Glutamatergic neuron (in vitro differentiated cells): ENCODE data around the gene TAF9B. TPM values are rescaled to one million over a fixed set of nuclear protein-coding genes. Genes with fewer than 3 reads are reported as not detected.

Experiments
- DNase-seq: peaks from one replicate; pipeline ENCODE4 v3.0.0; 2022
- H3K27ac Mint-ChIP-seq: one replicate; pipeline ENCODE4 v1.8.0; 2020; ENCODE audit warnings: mild to moderate bottlenecking, mixed read lengths, inconsistent platforms; ENCODE audit not compliant: unreplicated experiment
- H3K27me3 Mint-ChIP-seq: one replicate; pipeline ENCODE4 v1.8.0; 2020; ENCODE audit warnings: mild to moderate bottlenecking, moderate library complexity, mixed read lengths, inconsistent platforms; ENCODE audit not compliant: unreplicated experiment
- H3K36me3 Mint-ChIP-seq: one replicate; pipeline ENCODE4 v1.8.0; 2020; ENCODE audit warnings: mild to moderate bottlenecking, mixed read lengths, inconsistent platforms; ENCODE audit not compliant: unreplicated experiment
- H3K4me1 Mint-ChIP-seq: one replicate; pipeline ENCODE4 v1.8.0; 2020; ENCODE audit warnings: mild to moderate bottlenecking, low read depth, mixed read lengths, inconsistent platforms; ENCODE audit not compliant: unreplicated experiment
- H3K4me3 Mint-ChIP-seq: one replicate; pipeline ENCODE4 v1.8.0; 2020; ENCODE audit warnings: mild to moderate bottlenecking, mixed read lengths, inconsistent platforms; ENCODE audit not compliant: unreplicated experiment
- H3K9me3 Mint-ChIP-seq: one replicate; pipeline ENCODE4 v1.8.0; 2020; ENCODE audit warnings: mild to moderate bottlenecking, moderate library complexity, mixed read lengths, inconsistent platforms; ENCODE audit not compliant: unreplicated experiment
- CTCF ChIP-seq: fragments of 200-600 bp; sonication (generic); IDR thresholded peaks from one replicate; pipeline ENCODE4 v1.5.0; 2021; ENCODE audit not compliant: partially characterized antibody, unreplicated experiment
- total RNA-seq: library from RNA; stranded (reverse); fragmentation: NEBNext Ultra II Directional; extraction: Animal tissue kit (Norgen Biotek cat#: 25700); gene quantifications from one replicate; pipeline ENCODE4 v1.2.1, GENCODE V29; 2021; ENCODE audit not compliant: unreplicated experiment

The TAF9B gene
- total RNA-seq, 1 donor from 2014 or later: 30.4 TPM

GRCh38 chrX:78125148-78125547 is 14.3 kb downstream of the TAF9B start:
- no peak for DNase-seq
- TF ChIP-seq CTCF: no peak
- no peak overlapping the region for H3K4me3 Mint-ChIP-seq
- no peaks in the 10 kb centered on the region for H3K9me3 Mint-ChIP-seq
- H3K4me1 Mint-ChIP-seq: no peaks in the 10 kb centered on the region
- H3K36me3 Mint-ChIP-seq: no peaks in the 10 kb centered on the region
- no peaks in the 10 kb centered on the region for H3K27me3 Mint-ChIP-seq
- H3K27ac Mint-ChIP-seq: no peak overlapping the region

- H3K9me3 Mint-ChIP-seq: no peaks in the 10 kb centered on the region
- H3K4me1 Mint-ChIP-seq: no peaks in the 10 kb centered on the region
- H3K4me3 Mint-ChIP-seq: no peak overlapping the region
- no peaks in the 10 kb centered on the region for H3K27me3 Mint-ChIP-seq
- H3K36me3 Mint-ChIP-seq: no peaks in the 10 kb centered on the region
- TF ChIP-seq CTCF: no peak
- H3K27ac Mint-ChIP-seq: no peak overlapping the region
- no peak for DNase-seq
Observed at GRCh38 chrX:78124307-78124706, 15.1 kb downstream of the TAF9B start.

GRCh38 chrX:78123190-78123589 is 16.3 kb downstream of the TAF9B start:
- H3K9me3 Mint-ChIP-seq: no peaks in the 10 kb centered on the region
- H3K4me1 Mint-ChIP-seq: no peaks in the 10 kb centered on the region

GRCh38 chrX:78119521-78120227 is 19.8 kb downstream of the TAF9B start:
- Mint-ChIP-seq H3K27ac (no peak overlapping the region), H3K4me3 (no peak overlapping the region), H3K27me3 (no peaks in the 10 kb centered on the region), H3K9me3 (no peaks in the 10 kb centered on the region), H3K4me1 (no peaks in the 10 kb centered on the region), H3K36me3 (no peaks in the 10 kb centered on the region)
- no peak for TF ChIP-seq CTCF
- DNase-seq: no peak

More at GRCh38 chrX:78123190-78123589, 16.3 kb downstream of the TAF9B start:
- H3K27me3 Mint-ChIP-seq: no peaks in the 10 kb centered on the region
- TF ChIP-seq CTCF: no peak
- H3K36me3 Mint-ChIP-seq: no peaks in the 10 kb centered on the region
- H3K4me3 Mint-ChIP-seq: no peak overlapping the region
- no peak overlapping the region for H3K27ac Mint-ChIP-seq
- no peak for DNase-seq

GRCh38 chrX:78118628-78119027 is 20.8 kb downstream of the TAF9B start:
- TF ChIP-seq CTCF: no peak
- Mint-ChIP-seq H3K27ac (no peak overlapping the region), H3K36me3 (no peaks in the 10 kb centered on the region), H3K4me1 (no peaks in the 10 kb centered on the region), H3K27me3 (no peaks in the 10 kb centered on the region), H3K9me3 (no peaks in the 10 kb centered on the region), H3K4me3 (no peak overlapping the region)
- DNase-seq: no peak
